NCI-H226 (cell line): Measurements from ENCODE around the gene VWA3A.
"Not testable (repeated sequence)": the region's sequence is repeated elsewhere in the genome, so short reads cannot be mapped to it uniquely, and the experiment has no call there.

Experiments
- DNase-seq: peaks from one replicate; pipeline ENCODE4 v3.0.0-alpha.2; 2015

VWA3A gene

GRCh38 chr16:22184615-22184968 lies 92.3 kb downstream of the VWA3A start:
- no peak for DNase-seq

- DNase-seq: no peak
Measured at GRCh38 chr16:22186517-22186916, 94.2 kb downstream of the VWA3A start.

GRCh38 chr16:22188267-22188594 lies 95.9 kb downstream of the VWA3A start:
- no peak for DNase-seq

- peak; percentile 73 for DNase-seq
Measured at GRCh38 chr16:22188595-22189442, 96.5 kb downstream of the VWA3A start.

- DNase-seq: no peak
Measured at GRCh38 chr16:22189473-22190080, 97.2 kb downstream of the VWA3A start.

- DNase-seq: peak; percentile 94
Measured at GRCh38 chr16:22190081-22190775, 97.9 kb downstream of the VWA3A start.

- DNase-seq: peak; percentile 95
Measured at GRCh38 chr16:22190776-22191531, 98.6 kb downstream of the VWA3A start.

GRCh38 chr16:22191532-22192260 lies 99.4 kb downstream of the VWA3A start:
- DNase-seq: no peak

GRCh38 chr16:22192261-22193062 lies 100.1 kb downstream of the VWA3A start:
- DNase-seq: peak; percentile 81

GRCh38 chr16:22193063-22193411 lies 100.7 kb downstream of the VWA3A start:
- no peak for DNase-seq

GRCh38 chr16:22194707-22195444 lies 102.5 kb downstream of the VWA3A start:
- no peak for DNase-seq

GRCh38 chr16:22195445-22195694 lies 103.0 kb downstream of the VWA3A start:
- DNase-seq: no peak

GRCh38 chr16:22195695-22196558 lies 103.6 kb downstream of the VWA3A start:
- peak; percentile 69 for DNase-seq

GRCh38 chr16:22196559-22197168 lies 104.3 kb downstream of the VWA3A start:
- not testable (repeated sequence) for DNase-seq

- DNase-seq: no peak
Measured at GRCh38 chr16:22198547-22199293, 106.4 kb downstream of the VWA3A start.

GRCh38 chr16:22202261-22202637 lies 109.9 kb downstream of the VWA3A start:
- no peak for DNase-seq

GRCh38 chr16:22203091-22203490 lies 110.8 kb downstream of the VWA3A start:
- no peak for DNase-seq

GRCh38 chr16:22204091-22204655 lies 111.8 kb downstream of the VWA3A start:
- DNase-seq: no peak

GRCh38 chr16:22205577-22206012 lies 113.3 kb downstream of the VWA3A start:
- DNase-seq: no peak
